Measurements from ENCODE around the gene HDX.
"Not testable (repeated sequence)": the region's sequence is repeated elsewhere in the genome, so short reads cannot be mapped to it uniquely, and the experiment has no call there.

Gene HDX, protein sequence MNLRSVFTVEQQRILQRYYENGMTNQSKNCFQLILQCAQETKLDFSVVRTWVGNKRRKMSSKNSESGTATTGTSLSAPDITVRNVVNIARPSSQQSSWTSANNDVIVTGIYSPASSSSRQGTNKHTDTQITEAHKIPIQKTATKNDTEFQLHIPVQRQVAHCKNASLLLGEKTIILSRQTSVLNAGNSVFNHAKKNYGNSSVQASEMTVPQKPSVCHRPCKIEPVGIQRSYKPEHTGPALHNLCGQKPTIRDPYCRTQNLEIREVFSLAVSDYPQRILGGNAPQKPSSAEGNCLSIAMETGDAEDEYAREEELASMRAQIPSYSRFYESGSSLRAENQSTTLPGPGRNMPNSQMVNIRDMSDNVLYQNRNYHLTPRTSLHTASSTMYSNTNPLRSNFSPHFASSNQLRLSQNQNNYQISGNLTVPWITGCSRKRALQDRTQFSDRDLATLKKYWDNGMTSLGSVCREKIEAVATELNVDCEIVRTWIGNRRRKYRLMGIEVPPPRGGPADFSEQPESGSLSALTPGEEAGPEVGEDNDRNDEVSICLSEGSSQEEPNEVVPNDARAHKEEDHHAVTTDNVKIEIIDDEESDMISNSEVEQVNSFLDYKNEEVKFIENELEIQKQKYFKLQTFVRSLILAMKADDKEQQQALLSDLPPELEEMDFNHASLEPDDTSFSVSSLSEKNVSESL

DNA sequence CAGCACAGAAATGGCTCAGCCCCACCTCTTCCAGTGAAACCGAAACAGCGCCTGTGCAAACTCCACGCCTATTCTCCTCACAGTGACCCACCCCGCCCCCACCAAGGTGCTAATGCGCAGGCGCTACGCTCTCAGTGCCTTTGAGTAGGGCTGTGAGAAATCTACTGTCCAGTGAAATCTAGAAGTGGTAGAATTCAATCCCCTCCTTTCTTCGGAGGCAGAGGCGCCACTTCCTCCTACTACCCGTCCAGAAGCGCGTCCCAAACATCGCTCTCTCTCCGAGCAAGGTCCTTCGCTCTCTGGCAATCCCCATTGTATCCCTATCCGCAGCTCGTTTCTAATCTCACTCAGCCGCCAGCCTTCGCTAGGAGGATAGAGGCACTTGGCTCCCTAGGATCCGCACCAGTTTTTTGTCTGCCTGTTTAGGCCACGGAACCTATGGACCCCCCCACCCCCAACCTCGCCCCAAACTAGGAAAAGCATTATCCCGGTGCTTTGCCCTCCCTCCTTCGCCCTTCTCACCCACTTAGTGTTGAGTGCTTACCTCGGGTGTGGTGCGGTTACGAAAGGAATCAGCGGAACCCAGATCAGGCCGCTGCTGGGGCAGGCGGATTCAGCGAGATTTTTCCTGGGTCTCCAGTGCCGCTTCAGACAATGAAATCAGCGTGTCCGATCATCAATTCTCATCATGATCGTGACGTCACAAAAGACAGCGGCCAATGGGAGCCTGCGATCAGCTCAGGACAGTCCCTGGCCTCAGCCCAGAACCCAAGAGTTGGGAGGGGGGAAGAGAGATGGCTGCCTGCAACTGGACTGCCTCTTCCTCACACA lies at the start of gene HDX:
TSS of gene HDX (minus strand) at position 656 of the 831 bp plus-strand sequence. CDS start 27,056 bp downstream, outside the sequence.
- DNase-seq (ENCODE audit: low spot score): peak; percentile 64

DNA sequence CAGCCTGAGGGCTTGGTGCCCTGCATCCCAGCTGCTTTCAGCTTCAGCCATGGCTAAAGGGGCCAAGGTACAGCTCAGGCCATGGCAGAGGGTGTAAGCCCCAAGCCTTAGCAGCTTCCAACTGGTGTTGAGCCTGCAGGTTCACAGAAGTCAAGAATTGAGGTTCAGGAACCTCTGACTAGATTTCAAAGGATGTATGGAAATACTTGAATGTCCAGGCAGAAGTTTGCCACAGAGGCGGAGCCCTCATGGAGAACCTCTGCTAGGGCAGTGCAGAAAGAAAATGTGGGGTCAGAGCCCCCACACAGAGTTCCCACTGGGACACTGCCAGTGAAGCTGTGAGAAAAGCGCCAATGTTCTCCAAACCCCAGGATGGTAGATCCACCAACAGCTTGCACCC lies 39.1 kb upstream of the HDX start:
- DNase-seq (ENCODE audit: low spot score): not testable (repeated sequence)

DNA sequence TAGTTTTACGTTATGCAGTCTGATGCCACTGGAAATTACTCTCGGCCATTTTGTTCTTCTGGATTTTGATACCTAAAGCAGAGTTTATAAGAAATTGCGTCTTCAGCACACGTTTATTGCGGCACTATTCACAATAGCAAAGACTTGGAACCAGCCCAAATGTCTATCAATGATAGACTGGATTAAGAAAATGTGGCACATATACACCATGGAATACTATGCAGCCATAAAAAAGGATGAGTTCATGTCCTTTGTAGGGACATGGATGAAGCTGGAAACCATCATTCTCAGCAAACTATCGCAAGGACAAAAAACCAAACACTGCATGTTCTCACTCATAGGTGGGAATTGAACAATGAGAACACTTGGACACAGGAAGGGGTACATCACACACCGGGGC lies 35.4 kb upstream of the HDX start:
- DNase-seq (ENCODE audit: low spot score): not testable (repeated sequence)

DNA sequence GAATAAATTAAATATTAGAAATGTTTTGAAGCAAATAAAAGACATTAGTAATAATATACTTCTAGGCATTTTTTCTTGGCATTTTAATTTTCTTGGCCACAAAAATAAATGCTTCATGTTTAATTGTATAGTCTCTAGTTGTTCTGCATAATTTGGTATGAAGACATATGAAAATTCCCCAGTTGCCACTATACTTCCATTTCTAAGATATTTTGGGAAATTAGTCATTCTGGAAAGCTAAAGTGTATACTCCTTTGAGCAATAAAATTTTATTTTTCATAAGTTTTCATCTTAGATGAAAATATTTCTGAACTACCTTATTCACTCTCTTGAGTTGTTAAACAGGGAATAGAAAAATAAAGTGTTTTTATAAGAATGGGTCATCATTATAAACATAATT lies 13.8 kb downstream of the HDX start:
- no peak for DNase-seq (ENCODE audit: low spot score)

DNA sequence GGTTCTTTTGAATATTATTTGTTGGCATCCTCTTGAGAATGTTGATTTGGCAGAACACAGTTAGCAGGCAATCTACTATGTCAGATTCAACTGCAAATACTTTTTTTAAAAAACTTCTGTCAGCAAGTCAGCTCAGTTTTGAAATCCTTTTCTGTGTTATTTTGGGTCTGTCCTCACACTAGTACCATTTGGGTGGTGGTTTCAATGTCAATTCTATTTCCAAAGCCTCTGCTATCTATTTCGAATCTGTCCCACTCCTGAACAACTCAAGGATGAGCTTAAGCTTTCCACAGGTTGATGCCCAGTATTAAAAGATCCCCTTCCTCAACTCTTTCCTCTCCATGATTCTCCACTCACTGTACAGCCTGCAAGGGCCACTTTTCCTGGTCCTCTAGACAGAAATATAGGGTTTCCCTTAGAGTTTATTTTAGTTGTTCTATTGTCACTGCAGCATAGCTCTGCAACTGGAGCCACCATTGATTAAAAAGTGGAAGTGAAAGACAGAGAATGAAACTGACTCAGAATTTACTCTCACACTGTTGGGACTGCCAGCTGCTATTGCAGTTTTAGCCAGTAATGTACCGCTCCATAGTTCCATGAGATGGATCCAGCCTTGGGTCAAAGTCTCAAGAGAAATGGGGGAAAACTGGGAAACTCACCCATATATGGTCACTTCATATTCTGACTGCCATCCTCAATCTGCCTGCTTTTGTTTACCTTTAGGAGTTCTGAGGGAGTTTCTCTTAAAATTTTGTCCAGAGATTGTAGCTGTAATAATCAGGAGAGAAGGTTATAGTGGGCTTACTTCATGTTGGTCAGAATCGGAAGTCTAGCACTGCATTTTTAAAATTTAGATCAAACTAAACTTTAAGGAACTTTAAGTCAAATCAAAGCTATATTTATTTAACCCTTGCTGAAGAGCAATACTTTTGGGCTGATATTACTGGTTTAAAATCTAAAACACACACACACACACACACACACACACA lies 14.6 kb downstream of the HDX start:
- no peak for DNase-seq (ENCODE audit: low spot score)

DNA sequence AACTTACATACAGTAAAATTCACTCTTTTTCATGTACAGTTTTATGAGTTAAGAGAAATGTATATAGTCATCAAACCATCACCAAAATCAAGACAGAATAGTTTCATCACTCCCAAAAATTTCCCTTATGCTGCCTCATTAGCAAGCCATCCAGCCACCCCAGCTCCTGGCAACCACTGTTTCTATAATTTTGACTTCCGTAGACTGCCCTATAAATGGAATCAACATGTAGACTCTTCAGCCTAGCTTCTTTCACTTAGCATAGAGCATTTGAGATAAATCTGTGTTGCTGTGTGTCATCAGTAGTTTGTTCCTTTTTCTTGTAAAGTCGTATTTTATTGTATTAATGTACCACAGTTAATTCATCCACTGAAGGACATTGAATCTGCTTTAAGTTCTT lies 23.2 kb downstream of the HDX start:
- no peak for DNase-seq (ENCODE audit: low spot score)

DNA sequence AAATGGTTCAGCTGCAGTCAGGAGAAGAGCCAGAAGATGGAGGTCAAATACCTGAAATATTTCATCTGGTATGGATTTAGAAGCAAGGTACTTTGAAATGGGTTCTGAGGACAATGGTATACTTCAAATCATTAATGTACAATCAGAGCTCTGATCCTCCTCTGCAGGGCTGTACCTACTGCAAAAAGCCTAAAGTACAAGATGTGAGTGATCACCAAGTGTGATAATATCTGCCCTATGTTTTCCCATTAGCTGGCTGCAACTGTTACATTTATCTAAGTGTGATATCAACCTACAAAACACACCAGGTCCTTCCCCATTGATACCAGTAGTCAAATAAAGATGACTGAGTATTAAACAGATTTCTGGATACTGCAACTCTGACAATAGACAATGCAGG lies 25.1 kb downstream of the HDX start:
- no peak for DNase-seq (ENCODE audit: low spot score)

DNA sequence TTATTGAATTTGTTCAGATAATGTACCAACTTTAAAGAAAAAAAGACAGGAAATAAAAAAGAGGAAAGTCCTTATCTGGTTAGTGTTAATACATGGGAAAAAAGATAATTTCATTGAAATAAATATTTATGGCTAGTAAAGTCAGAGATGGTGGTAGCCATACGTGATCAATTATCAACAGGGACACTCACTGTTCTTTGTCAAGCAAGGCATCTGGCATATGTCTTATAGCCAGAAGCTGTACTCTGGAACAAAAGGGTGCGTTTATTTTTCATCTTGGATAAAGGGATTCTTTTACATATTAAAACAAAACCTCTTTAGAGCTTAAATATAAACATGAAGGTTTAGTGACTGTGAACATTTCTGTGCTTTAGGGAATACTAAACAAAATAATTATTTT lies 26.7 kb downstream of the HDX start:
- no peak for DNase-seq (ENCODE audit: low spot score)

DNA sequence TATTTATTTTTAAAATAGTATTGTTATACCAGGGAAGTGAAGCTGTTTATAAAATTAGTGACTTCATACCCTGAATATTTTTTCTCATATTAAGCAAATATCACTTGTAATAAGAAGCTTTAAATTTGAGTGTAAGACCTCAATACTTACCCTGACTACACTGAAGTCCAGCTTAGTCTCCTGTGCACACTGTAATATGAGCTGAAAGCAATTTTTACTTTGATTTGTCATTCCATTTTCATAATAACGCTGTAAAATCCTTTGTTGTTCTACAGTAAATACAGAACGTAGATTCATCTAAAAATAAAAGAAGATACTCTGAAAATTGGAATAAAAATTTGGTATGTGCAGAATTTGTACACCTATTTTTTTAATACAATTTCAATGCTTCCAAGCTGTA lies 27.2 kb downstream of the HDX start:
- DNase-seq (ENCODE audit: low spot score): no peak

DNA sequence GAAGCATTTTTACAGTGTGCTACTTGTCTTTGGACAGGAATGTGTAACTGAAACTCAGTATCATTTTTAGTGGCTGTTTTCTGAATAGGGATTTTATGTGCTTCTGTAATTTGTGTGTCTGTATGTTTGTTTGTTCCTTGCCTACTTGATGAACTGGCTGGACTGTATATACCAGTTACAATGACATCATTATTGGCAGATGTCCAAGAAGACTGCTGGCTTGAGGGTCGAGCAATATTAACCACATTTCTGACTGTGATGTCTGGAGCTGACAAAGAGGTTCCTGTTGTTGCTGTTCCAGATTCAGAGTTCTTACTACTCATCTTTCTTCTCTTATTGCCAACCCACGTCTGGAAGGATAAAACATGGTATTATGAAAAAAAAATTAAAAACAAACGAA lies 33.0 kb downstream of the HDX start:
- no peak for DNase-seq (ENCODE audit: low spot score)

DNA sequence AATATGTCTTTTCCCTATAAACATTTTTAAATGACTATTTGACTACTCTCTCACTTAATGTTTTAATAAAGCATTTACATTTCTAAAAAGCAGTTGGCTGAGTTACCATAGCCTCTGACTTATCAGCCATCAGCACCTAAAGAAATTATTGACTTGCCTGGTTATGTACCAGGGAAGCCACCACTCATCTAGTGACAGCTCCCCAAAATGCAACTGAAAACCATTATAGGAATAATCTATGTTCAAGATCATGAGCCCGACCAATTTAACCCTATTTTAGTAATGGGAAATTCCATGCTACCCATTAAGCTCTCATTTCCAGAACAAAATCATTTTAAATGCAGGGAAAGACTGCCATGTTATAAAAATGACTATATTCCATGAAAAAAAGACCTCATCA lies 34.4 kb downstream of the HDX start:
- no peak for DNase-seq (ENCODE audit: low spot score)

DNA sequence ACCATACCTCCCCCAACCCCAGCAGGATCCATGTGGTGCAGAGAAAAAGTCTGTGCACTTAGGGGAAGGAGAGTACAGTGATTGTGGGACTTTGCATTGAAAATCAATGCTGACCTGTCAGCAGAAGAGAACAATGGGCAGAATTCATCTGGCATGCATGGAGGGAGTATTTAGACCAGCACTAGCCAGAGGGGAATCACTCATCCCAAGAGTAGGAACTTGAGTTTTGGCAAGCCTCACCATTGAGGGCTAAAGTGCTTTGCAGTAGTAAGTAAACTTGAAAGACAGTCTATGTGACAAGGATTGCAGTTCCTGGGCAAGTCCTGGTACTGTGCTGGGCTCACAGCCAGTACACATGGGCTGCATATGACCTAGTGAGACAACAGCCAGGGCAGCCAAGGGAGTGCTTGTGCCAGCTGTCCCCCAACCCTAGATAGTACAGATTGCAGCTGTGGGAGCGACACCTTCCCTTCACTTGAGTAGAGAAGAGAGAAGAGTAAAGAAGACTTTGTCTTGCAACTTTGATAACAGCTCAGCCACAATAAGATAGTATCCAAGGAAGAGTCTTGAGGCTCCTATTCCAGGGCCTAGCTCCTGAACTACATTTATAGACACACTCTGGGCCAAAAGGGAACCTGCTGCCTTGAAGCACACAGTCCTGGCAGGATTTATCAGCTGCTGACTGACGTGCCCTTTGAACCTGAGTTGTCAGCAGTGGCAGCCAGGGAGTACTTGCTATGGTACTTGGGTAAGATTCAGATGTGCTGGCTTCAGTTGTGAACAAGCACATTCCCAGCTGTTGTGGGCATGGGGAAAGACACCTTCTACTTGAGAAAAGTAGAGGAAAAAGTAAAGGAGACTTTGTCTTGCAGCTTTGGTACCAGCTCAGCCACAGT lies 48.7 kb downstream of the HDX start:
- no peak for DNase-seq (ENCODE audit: low spot score)

DNA sequence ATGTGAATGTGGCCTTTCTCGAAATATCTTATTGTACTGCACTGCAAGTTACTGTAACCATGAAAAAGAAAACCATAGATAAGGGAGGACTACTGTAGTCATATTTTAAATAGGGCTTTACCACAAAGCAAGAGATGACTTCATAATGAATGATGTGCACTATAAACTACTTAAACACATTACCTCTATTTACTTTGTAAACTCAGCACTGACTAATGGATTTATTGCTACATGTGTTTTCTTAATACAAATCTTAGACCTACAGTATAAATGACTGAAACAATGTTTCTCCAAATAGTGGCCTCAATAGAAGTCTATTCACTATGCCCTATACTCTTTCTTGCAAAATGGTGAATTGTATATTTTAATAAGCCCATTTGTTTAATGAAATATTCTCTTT lies 61.1 kb downstream of the HDX start:
- DNase-seq (ENCODE audit: low spot score): no peak

DNA sequence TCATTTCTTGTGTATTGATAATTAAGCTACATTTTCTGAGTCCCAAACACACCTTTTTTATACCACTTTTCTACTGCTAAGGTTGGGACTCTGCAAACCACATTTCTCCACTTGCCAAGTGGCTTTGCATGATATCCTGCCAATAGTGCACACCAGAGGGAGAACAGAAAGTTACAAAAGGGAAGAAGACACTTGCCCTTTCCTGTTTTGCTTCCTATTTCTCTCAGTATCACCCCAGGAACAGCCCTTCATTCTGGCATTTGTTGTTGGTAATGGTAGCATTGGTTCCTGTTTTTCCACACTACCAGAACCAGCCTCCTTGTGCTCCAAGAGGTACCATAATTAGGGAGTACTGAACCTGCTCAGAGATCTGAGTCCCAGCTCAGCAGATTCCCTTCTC lies 87.1 kb downstream of the HDX start:
- no peak for DNase-seq (ENCODE audit: low spot score)

DNA sequence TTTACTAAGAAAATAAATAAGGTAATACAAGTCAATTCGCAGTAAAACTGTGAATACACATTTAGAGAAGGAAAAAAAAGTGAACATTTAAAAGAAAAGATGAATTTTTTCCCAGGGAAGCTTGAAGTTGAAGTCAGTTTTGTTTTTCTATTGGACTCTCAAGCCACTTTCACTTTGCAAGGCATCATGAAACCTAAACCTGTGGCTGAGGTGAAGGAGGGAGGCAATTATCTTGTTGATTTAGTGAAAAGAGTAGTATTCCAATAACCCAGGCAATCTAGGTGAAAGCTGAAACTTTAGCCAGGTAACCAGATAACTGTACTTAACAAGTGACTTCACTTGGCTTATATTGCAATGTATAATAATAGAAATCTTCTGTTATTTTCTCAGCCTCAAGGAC lies 138.6 kb downstream of the HDX start:
- DNase-seq (ENCODE audit: low spot score): no peak

DNA sequence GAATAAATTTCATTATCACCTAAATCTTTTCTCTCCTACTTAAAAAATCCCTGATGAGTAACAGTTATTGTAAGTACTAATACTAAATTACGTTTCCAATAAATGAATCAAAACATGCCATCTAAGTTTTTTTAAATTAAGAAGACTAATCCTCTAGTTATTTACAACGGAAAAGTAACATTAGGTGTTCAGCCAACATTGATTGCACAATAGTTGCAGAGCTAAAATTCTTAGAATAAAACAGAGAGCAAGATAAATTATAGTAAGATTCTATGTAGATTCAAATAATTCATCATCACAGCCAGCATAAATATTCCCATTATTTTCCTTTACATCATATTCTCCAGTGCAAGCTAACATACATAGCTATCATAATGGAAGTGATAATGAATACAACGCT lies 139.2 kb downstream of the HDX start:
- DNase-seq (ENCODE audit: low spot score): no peak

DNA sequence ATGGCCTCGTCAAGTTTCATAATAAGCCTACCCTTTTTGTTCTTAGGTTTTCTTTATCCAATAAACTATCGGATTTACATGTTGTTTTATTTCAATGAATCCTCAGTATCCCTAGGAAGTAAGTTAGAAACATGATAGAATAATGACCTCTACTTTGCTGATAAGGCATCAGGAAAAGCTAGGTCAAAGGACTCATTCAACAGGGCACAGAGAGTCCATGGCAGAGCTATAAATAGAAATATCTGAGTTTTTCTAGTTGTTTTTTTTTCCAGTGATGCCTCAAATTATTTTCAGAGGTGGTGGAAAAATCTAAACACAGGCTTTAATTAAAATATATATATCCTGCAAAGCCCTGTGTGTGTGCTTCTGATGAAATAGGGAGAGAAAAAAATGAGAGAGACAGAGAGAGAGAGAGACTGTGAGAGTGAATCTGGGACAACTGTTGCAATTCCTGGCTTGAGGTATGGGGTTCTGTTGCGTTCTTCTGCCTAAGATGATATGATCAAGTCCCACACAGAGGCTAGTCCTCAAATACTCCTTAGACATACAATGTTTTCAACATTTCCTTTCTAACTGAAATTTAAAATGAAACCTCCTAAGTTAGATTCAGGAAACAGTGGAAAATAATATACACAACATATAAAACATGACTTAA lies 139.9 kb downstream of the HDX start:
- no peak for DNase-seq (ENCODE audit: low spot score)

DNA sequence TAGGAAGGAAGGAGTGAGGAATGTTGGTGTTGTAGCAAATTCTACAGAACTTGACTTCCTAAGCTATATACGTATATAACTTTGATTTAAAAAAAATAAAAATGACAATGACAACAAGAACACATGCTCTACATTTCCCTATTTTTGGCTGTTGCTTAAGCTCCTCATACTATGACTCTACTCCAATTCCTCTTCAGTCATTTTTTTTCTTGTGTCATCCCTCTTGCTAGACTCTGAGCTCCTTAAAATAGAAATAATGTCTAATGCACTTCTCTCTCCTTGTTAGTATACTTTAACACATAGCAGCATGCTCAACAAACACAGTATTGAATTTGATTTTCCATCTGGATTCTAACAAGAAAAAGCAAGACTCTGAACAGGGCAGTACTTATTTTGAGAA lies 144.0 kb downstream of the HDX start:
- no peak for DNase-seq (ENCODE audit: low spot score)

DNA sequence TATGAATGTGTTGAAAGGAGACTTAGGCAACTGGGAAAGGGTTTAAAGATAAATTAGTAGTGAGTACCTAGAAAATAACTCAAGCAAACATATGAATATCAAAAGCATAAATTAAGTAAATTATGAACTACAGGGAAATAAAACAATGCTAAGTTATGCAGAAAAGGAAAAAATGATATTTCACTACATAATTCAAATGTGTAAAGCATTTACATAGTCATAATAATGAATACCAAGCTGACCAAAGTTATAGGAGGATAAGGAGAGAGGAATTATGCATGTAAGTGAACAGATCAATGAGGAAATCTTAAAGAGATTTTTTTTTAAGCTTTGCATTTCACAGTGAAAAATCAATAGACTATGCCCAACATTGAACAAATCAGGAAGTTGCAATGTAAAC lies 145.0 kb downstream of the HDX start:
- no peak for DNase-seq (ENCODE audit: low spot score)

DNA sequence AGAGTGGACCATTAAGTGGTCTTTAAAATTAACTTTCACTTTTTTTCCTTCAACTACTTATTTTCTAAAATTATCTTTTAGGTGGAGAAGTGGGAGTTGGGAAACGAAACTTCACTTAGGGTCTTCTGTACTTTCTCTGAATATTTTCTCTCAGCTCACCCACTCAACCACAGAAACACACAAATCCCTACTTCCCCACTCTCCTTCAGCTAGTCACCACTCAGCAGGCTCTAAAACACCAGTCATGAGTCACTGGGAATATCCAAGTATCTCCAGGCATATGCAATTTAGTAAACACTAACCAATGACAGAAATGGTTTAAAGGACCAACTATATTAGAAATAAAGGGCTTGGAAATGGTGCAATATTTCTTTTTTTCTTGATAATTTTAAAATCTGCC lies 161.3 kb downstream of the HDX start:
- no peak for DNase-seq (ENCODE audit: low spot score)
